DMS53 treated with DMSO at 0.1 percent for 48 hours (cell line): ENCODE results near the gene CAVIN2.
"Not testable (repeated sequence)": the region's sequence is repeated elsewhere in the genome, so short reads cannot be mapped to it uniquely, and the experiment has no call there.

ENCODE experiments used
- DNase-seq: peaks from one replicate; lab custom pipeline; 2025; ENCODE audit not compliant: unreplicated experiment; lab: John Stamatoyannopoulos, UW

The CAVIN2 gene

DNA sequence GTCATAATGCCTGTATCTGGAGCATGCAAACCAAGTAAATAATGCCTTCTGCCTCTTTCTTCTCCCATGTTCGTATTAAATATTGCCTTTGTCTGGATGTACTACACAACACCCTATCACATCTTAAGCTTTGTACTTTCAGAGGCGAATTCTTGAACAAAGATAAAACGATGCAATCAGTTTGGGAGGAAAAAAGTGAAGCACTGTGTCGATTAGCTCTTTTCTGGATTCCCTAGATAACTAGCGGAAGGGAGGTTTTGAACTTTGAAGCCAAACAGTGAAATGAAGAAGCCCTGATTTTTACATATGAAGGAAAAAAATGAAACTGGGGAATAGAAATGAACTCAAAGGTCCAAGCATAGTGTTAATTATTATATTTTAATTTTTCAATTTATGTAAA lies 44.7 kb downstream of the CAVIN2 start:
- DNase-seq = peak; percentile 36

DNA sequence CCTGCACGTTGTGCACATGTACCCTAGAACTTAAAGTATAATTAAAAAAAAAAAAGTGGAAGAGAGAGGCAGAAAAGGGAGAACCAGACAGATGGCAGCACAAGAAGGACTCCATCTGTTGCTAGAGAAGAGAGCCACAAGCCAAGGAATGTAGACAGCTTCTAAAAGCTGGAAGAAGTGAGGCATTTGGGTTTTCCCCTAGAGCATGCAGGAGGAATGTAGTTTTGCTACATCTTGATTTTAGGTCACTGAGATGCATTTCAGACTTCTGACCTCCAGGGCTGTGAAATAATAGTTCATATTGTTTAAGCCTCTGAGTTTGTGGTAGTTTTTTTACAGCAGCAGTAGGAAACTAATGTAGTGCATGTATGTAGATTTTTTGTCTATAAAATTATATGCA lies 46.0 kb downstream of the CAVIN2 start:
- no peak for DNase-seq

DNA sequence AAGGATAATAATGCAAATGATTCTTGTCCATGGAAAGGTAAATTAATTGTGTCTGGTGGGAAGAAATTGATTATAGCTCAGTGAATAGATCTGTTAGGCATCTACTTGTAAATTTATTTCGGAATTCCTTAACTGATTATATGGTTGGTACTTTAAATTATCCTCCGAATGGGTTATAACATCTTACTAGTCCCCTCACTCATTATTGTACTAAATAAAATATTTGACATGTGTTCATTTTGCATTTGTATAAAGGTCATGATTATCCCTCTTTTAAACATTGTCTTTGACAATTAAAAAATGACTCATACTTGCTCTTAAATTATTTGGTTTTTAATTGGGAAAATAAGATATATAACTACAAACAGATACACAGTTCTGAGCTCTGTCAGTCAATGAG lies 47.4 kb downstream of the CAVIN2 start:
- DNase-seq = no peak

DNA sequence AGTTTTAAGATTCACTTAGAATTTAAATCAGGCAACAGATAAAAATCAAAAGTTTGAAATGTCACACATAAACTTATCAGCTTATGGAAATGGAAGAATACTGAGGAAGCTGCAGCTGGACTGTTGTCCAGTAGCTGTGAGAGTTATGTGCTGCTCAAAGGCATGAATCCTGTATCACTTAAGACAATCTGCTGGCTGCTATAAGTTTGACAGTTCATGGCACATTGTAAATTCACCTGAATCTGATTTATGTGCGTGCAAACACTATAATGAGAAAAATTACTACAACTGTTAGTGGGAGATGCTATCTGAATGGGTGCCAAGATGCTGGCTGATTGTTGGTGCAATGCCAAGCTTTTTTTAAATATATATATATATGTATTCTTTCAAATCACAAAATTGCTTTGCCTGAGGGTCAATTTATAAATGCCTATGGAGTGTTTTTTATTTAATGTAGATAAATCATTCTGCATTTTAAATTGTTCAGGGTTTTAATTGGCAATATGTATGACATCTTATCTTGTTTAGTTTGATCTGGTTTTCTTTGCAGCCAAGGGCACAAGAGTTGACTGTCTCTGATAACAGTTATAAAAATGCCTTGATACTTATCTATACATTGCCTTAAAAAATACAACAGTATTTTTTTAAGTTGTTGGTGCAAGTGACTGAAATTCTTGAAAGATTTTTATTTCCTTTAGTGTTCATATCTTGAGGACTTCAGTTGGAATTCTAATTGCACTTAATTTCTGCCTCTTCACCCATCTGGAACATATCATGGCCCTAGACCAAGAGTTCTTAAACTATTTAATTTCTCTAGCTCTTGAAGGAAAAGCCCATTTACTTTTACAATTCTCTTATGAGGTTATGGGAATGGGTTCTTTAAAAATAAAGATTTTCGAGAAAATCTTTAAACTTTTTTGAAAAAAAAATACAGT lies 48.7 kb downstream of the CAVIN2 start:
- no peak for DNase-seq

DNA sequence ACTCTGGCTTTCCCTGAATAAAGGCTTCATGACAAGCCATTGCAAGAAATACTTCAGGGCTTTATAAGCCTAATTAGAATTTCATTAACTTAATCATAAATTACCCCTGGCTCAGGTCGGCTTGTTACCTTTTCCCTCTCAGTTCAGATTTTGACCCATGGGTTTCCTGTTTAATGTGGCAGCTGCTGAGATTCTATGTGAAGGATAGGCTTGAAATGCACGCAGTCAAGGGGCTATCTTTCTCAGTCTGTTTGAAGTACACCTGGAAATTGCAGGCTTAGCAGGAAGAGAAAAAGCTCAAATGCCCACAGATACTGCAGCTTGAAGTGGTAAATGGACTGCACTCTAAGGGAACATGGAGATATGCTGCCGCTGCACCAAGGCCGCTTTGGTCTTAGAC lies 49.4 kb downstream of the CAVIN2 start:
- DNase-seq = no peak

DNA sequence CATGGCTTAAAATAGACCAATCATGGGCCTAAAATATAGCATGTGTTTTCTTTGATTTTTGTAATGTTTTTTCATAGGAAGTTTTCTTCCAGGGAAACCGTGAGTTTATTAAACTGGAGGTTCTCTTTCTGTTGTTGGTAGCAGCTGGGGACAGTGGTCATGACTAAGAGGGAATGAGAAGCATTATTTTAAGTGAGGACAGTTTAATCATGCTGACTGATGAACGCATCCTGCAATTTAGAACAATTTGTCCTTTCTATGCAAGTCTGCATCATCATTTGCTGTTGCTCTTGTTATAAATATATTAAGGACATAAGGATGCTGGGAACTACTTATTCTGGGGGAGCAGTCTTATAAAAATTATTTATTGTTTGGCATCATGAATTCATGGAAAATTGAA lies 51.2 kb downstream of the CAVIN2 start:
- no peak for DNase-seq

DNA sequence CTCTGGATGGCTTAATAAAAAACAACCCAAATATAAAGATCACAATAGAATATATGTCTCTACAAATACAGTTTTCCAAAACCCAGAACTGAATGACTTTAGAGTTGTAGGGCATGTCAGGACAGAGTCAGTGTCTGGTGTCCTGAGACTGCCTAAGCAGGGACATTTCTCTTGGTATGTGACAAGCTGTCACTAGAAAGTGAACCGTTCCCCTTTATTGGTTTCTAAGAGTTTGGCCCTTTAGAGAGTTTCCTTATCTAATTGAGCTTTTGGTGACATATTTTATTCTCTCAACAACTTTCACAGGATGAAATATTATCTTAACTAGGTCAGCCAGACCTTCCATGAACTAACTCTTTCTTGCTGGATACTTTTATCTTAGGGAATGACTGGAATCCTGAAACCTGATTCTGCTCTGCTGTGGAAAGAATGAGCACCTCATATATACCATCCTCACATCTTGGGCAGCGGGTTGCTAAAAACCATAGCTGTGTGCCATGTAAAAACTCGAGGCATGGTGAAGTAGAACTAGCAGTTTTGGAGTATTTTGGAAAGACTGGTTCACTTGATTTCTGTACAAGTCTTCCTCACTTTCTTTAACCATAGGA lies 54.8 kb downstream of the CAVIN2 start:
- DNase-seq = no peak

DNA sequence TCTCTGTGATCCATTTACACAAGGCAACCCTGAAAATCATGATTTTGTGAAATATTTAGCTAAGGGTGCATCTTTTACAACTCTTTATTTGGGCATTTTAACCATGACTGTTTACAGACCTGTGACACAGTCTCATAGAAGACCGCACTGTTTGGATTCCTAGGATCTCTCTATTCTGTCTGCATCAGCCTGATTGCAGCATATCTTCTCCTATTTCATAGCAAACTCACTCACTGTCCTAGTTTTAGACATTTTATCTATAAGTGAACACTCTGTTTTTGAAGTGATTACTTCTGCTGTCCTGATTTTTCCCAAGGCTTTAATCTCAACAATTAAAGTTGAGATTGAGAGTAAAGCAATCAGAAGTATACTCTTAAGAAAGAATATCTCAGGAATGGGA lies 56.2 kb downstream of the CAVIN2 start:
- no peak for DNase-seq

DNA sequence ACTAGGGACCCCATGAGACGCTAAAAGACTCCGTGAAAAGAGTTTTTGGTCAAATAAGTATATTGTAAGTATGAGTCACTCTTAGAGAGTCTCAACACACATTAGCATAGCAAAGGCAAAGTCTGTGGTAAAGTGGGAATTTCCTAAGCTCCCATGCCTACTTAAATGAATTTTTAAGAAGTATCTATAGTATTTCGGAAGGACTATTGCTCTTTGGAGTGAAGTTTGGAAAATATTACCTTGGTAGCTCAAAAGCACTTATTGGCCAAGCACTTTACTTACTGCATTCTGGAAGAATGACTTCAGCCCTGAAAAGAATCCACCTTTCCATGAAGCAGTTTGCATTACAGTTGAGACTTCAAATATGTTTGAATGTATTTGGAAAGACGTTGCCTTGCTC lies 57.1 kb downstream of the CAVIN2 start:
- DNase-seq = no peak

DNA sequence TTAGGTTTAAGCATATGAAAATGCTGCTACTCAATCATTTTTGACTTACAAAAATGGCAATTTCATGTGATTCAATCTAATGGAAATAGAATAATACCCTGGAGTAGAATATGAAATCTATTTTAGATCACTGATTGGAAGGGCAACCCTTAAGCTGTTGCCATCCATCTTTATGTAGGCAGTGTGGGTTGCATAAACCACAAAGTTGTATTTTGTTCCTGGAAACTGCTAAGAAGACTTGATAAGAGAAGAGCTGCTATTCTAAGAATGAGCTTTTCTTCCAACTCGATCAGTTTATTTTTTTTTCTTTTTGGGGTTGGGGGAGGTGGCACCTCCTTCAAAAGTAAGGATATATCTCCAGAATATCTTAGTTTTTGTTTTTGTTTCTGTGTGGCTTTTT lies 60.2 kb downstream of the CAVIN2 start:
- no peak for DNase-seq

DNA sequence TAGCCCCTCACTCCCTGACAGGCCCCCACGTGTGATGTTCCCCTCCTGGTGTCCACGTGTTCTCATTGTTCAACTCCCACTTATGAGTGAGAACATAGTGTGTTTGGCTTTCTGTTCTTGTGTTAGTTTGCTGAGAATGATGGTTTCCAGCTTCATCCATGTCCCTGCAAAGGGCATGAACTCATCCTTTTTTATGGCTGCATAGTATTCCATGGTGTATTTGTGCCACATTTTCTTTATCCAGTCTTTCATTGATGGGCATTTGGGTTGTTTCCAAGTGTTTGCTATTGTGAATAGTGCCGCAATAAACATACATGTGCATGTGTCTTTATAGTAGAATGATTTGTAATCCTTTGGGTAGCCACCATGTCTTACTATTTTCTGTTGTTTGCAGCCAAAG lies 61.2 kb downstream of the CAVIN2 start:
- DNase-seq = not testable (repeated sequence)
